Gastroesophageal sphincter (tissue), 4 donors: Measurements from ENCODE around the gene SETD1A. TPM values are rescaled to one million over a fixed set of nuclear protein-coding genes. Genes with fewer than 3 reads are reported as not detected.

Experiments
- ATAC-seq: fragments of 150-250 bp; one replicate; pipeline ENCODE4 v1.9.1; 2016; ENCODE audit warnings: mild to moderate bottlenecking, moderate library complexity
- H3K27ac ChIP-seq, 4 donors: fragments of 200-600 bp; sonication (generic) in 3 of 4; 1 replicate in 3 of 4; 2 replicates in 1 of 4; pipeline ENCODE4 v1.5.1; 2016 to 2019
- H3K27me3 ChIP-seq: fragments of 200-600 bp; sonication (generic); one replicate; pipeline ENCODE4 v1.5.1; 2019
- H3K36me3 ChIP-seq, 2 donors: fragments of 200-600 bp; sonication (generic); one replicate each; pipeline ENCODE4 v1.5.1; 2019; ENCODE audit warnings: control low read depth in 1 of 2
- H3K4me1 ChIP-seq, 3 donors: fragments of 200-600 bp; sonication (generic); 1 replicate in 2 of 3; 2 replicates in 1 of 3; pipeline ENCODE4 v1.5.1; 2016 to 2019; ENCODE audit warnings: control low read depth in 2 of 3
- H3K4me3 ChIP-seq, 2 donors: fragments of 200-600 bp; sonication (generic); one replicate each; pipeline ENCODE4 v1.5.1; 2019; ENCODE audit warnings: mild to moderate bottlenecking in 1 of 2, moderate library complexity in 1 of 2
- H3K9me3 ChIP-seq, 3 donors: fragments of 200-600 bp; sonication (generic); one replicate each; pipeline ENCODE4 v1.5.1; 2017 to 2019; ENCODE audit warnings: control low read depth in 2 of 3
- CTCF ChIP-seq, 4 experiments: fragments of 200-600 bp in 2 of 4; fragments of 450-650 bp in 2 of 4; sonication (generic) in 1 of 4; IDR thresholded peaks; one replicate each; pipeline ENCODE4 v1.5.1; 2017 to 2019; ENCODE audit warnings: antibody characterized with exemption in 4 of 4, mild to moderate bottlenecking in 2 of 4, moderate library complexity in 2 of 4
- EP300 ChIP-seq: sonication (generic); formaldehyde crosslinking; IDR thresholded peaks from one replicate; pipeline ENCODE4 v1.6.1; 2017; ENCODE audit warnings: antibody characterized with exemption, mild to moderate bottlenecking
- POLR2A ChIP-seq, 2 donors: fragments of 450-650 bp; IDR thresholded peaks; one replicate each; pipeline ENCODE4 v1.6.1; 2017; ENCODE audit warnings: antibody characterized with exemption in 2 of 2, mild to moderate bottlenecking in 2 of 2, moderate library complexity in 1 of 2
- POLR2AphosphoS5 ChIP-seq: sonication (generic); formaldehyde crosslinking; IDR thresholded peaks from one replicate; pipeline ENCODE4 v1.6.1; 2017; ENCODE audit warnings: antibody characterized with exemption
- WGBS, 2 donors: methylation state at CpG; one replicate each; pipeline ENCODE4 v1.1.5; 2018; ENCODE audit warnings: low coverage in 1 of 2; 5-methylcytosine and 5-hydroxymethylcytosine counted together
- total RNA-seq, 4 donors: library from RNA; depleted of rRNA; stranded (reverse); fragments of >200 nt; gene quantifications; one replicate each; pipeline ENCODE4 v1.1.0, GENCODE V29; 2016

SETD1A gene
- total RNA-seq, 4 donors from 2014 or later, result 5.5 to 12.9 (median 10.1) TPM

GRCh38 chr16:30985401-30986128 lies 28.0 kb downstream of the SETD1A start:
- Histone ChIP-seq H3K27me3 (no peaks in the 10 kb centered on the region), H3K36me3 (peaks cover 0 to 56% of the 10 kb centered on the region in 2 donors), H3K9me3 (no peaks in the 10 kb centered on the region), H3K4me1 (peaks cover 0 to 19% (median 9%) of the 10 kb centered on the region in 3 donors), H3K27ac (peak overlapping the region in 3 of 4 donors; percentile 68 to 80 (median 80)), H3K4me3 (peak overlapping the region; percentile 11 to 54)
- ATAC-seq, result peak; percentile 49
- TF ChIP-seq CTCF (IDR thresholded peaks at IDR 0.05), result no peak
- TF ChIP-seq EP300, result no peak
- TF ChIP-seq POLR2AphosphoS5, result no peak
- no peak for TF ChIP-seq POLR2A (IDR thresholded peaks at IDR 0.05)
- no CpG with 5 or more reads among the region's 20 CpGs for WGBS, 2 donors

GRCh38 chr16:30986129-30986991 lies 28.8 kb downstream of the SETD1A start:
- Histone ChIP-seq H3K9me3 (no peaks in the 10 kb centered on the region), H3K4me3 (no peak overlapping the region), H3K27me3 (no peaks in the 10 kb centered on the region), H3K27ac (peak overlapping the region in 2 of 4 donors; percentile 80), H3K36me3 (peaks cover 0 to 48% of the 10 kb centered on the region in 2 donors), H3K4me1 (peaks cover 0 to 19% (median 9%) of the 10 kb centered on the region in 3 donors)
- ATAC-seq, result no peak
- 100% methylated on average over 1 of the region's 29 CpGs; no CpG with 5 or more reads in 1 of the 2 donors for WGBS, 2 donors
- TF ChIP-seq POLR2A (IDR thresholded peaks at IDR 0.05), result no peak
- TF ChIP-seq CTCF (IDR thresholded peaks at IDR 0.05), result no peak
- TF ChIP-seq POLR2AphosphoS5, result no peak
- no peak for TF ChIP-seq EP300

- WGBS, 2 donors, result 96 to 100% methylated on average over 1 to 8 of the region's 30 CpGs
- no peak for ATAC-seq
- Histone ChIP-seq H3K27me3 (no peaks in the 10 kb centered on the region), H3K4me1 (peaks cover 0 to 19% (median 9%) of the 10 kb centered on the region in 3 donors), H3K36me3 (peaks cover 0 to 35% of the 10 kb centered on the region in 2 donors), H3K9me3 (no peaks in the 10 kb centered on the region), H3K27ac (no peak overlapping the region), H3K4me3 (no peak overlapping the region)
- TF ChIP-seq POLR2A (IDR thresholded peaks at IDR 0.05) (no peak), EP300 (no peak), CTCF (IDR thresholded peaks at IDR 0.05) (no peak), POLR2AphosphoS5 (no peak)
Observed at GRCh38 chr16:30987581-30988190, 30.1 kb downstream of the SETD1A start.

GRCh38 chr16:30989469-30990047 lies 32.0 kb downstream of the SETD1A start:
- peaks cover 0 to 16% of the 10 kb centered on the region in 2 donors for H3K36me3 ChIP-seq
- H3K9me3 ChIP-seq, result no peaks in the 10 kb centered on the region
- TF ChIP-seq CTCF (IDR thresholded peaks at IDR 0.05), result no peak
- no peak for TF ChIP-seq POLR2A (IDR thresholded peaks at IDR 0.05)
- TF ChIP-seq EP300, result no peak
- TF ChIP-seq POLR2AphosphoS5, result no peak
- no peak overlapping the region for H3K4me3 ChIP-seq
- no peak for ATAC-seq
- WGBS, 2 donors, result 87 to 88% methylated on average over 10 to 12 of the region's 23 CpGs
- H3K4me1 ChIP-seq, result peaks cover 0 to 18% (median 8%) of the 10 kb centered on the region in 3 donors
- H3K27me3 ChIP-seq, result no peaks in the 10 kb centered on the region
- H3K27ac ChIP-seq, result no peak overlapping the region
